HG02885 (cell line): ENCODE measurements around the gene KDM8.

Experiments used
- ATAC-seq: cut with Tn5 transposase; IDR thresholded peaks from one replicate; pipeline ENCODE4 v1.9.1; 2021; ENCODE audit warnings: mild to moderate bottlenecking; ENCODE audit not compliant: unreplicated experiment, poor library complexity

Gene KDM8

DNA sequence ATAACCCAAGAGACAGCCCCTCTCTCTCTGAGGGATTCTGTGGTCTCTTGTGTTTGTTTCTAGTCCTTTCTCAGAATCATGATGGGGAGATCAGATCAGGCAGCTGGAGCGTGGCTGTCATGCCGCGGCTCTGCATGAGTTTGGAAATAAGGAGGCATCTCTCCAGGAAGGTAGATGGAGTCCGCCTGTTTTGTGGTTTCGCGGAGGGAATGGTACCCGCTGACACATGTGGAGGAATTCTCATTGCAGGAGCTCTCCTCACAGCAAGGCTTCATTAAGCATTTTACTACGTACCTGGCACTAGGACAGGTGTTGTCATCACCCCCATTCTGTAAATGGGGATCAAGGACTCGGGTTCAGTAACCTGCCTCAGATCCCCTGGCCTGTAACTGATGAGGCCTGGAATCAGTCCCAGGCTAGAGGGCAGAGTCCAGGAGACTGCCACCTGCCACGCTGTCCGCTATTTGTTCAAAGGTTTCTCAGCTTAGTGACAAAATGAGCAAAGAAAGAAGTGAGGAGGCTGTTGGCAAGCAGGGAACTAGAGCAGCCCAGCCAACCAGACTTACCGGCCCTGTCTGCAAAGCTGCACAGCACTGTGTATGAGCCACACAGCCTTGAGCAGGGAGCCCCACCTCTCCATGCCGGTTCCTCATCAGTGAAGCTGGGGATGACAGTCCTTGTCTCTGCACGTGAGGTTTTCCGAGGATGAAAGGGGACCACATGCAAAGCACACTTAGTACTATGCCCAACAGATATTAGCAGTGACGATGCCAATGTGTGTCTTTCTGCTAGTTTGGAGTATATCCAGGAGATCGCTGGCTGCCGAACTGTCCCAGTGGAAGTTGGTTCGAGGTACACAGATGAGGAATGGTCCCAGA is 11.0 kb downstream of the KDM8 start:
- no peak for ATAC-seq

DNA sequence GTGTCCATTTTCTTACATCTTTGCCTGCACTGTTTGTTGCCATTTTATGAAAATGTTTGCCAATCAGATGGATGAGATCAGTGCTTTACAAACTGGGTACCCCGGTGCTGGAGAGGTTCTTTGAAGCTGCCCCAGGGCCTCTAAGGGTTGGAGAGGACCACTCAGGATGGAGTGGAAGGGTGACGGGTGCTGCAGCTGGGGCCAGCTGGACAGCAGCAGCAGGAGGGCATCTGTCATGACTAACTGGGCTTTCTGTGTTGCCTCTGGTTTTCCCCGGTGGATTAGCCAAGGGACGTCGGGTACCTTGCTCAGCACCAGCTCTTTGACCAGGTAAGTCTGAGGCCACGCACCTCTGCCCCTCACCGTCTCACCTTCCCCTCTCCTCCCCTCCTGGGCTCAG is 12.3 kb downstream of the KDM8 start:
- ATAC-seq: no peak

DNA sequence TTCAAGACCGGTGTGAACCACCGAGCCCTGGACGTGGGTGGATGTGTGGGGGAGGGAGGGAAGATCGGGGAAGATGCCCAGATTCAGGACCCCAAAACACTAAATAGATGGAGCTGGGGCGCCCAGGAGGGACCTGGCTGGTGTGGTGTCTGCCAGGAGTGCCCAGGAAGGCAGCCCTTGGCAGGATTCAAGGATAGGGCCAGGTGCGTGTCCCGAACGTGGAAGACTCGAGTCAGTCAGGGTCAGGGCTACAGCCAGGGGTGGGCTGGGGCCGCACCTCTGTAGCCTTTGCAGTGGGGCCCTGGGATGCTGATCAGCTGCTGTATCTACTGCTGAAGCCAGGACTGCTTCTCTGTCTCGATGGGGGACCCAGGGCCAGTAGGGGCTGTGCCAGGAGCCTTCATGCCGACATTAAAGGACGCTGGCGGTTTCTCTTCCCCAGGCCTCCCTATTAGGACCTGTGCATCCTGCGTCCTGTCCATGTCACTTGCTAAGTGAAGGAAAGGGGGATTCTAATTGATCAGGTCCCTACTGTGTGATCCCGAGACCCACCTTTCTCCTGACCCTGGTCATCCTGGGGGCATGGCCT is 13.1 kb downstream of the KDM8 start:
- no peak for ATAC-seq

DNA sequence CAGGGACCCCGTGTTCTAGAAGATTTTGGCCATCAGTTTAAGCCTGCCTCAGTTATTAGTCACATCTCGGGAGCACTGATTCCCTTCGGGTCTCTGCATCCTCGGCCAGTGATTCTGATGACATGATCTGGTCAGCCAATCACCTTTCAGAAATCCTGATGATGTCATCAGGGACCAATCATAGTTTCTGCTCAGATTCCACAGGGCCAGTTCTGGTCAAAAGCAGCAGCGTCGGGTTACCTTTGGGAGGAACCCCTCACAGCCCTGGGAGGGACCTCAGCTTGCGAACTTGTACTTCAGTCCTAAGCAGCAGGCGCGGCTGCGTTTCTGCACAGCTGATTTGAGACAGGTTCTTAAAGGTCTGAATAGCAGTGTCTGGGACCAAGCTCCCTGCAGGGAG is 13.9 kb downstream of the KDM8 start:
- ATAC-seq: no peak

DNA sequence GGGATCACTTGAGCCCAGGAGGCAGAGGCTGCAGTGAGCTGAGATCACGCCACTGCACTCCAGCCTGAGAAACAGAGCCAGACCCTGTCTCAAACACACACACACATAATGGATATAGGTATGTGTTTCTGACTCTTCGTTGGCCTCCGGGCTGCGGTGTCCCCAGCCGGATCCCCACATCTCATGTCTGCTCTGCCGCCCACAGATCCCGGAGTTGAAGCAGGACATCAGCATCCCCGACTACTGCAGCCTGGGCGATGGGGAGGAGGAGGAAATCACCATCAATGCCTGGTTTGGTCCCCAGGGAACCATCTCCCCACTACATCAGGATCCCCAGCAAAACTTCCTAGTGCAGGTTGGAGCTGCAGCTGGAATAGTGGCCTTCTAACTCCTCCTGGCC is 15.4 kb downstream of the KDM8 start:
- ATAC-seq: no peak

DNA sequence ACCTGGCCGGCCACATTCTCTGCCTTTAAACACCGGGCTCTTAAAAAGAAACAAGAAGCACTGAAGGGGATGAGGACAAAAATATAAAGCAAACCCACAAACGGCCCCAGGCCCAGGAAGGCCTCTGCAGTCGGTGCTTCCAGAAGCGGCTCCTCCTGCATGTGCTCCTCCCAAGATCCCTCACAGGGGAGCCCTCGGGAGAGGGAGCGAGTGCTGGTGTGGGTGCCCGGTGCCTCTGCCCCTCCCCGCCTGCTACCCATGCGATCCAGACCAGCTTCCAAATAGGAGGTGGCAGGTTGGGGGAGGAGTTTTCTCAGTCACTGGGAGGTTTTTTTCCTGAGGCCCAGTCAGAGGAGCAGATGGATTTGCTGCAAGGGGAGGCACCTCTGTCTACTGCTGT is 15.8 kb downstream of the KDM8 start:
- no peak for ATAC-seq

DNA sequence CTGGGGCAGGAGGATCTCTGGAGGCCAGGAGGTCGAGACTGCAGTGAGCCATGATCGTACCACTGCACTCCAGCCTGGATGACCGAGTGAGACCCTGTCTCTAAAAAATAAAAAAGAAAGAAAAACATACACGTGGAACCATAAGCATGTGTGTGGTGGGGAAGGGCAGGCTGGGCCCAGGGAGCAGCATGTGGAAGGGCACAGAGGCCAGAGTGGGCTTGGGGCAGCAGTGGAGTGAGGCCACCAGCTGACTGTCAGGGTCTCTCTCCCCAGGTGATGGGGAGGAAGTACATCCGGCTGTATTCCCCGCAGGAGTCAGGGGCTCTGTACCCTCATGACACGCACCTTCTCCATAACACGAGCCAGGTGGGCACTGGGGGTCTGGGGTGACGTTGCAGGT is 16.8 kb downstream of the KDM8 start:
- ATAC-seq: no peak

DNA sequence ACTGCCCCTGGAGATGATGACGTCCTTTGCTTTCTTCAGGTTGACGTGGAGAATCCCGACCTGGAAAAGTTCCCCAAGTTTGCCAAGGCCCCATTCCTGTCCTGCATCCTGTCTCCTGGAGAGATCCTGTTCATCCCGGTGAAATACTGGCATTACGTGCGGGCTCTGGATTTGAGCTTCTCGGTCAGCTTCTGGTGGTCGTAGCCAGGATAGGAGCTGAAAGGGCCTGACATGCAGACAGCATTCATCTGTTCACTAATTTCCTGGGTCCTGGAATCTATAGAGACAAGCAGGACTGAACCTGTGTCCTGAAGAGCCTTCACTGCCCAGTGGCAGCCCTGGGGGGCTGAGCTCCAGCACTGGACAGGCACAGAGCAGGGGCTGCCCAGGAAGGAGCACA is 17.2 kb downstream of the KDM8 start:
- ATAC-seq: no peak

DNA sequence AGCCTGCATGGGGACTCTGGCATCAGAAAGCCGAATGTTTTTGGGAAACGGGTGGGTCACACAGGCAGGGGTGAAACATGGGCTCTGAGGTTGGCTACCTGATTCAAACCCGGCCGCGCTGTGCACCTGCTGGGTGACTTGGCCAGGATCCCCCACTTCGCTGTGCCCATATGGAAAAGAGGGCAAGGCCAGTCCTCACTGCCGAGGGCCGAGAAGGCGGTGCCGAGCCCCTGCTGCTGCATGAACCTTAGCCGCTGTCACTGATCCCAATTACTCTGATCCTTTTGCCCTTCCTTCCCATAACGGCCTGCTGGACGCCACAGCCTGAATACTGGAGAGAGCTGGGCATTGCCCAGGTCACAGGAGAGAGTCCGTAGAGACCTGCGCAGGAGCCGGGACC is 17.7 kb downstream of the KDM8 start:
- no peak for ATAC-seq

DNA sequence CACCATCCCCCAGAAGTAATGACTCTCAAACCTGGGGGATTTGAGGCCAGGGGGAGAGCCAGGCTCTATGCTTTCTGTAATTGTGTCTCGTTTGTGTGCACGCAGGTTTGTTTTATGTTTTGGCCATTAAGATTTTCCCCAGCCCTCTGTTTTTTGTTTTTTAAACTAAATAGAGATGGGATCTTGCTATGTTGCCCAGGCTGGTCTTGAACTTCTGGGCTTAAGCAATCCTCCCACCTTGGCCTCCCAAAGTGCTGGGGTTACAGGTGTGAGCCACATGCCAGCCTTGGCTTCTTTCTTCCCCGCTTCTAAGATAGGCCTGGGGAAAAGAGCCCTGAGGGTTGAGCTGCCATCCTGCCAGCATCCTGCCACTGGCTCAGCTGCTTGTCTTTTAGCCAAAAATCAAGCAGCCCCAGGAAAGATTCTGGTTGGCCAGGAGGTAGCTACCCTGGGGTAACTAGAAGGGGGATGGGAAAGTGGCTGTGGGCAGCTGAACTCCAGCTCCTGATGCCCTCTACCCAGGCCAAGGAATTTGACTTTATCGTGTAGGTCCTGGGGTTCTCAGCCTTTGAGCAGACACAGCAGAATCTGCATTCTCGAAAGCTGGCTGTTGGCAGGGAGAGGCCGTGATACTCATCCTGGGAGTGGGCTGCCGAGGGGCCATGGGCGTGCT is 18.4 kb downstream of the KDM8 start:
- ATAC-seq: no peak

DNA sequence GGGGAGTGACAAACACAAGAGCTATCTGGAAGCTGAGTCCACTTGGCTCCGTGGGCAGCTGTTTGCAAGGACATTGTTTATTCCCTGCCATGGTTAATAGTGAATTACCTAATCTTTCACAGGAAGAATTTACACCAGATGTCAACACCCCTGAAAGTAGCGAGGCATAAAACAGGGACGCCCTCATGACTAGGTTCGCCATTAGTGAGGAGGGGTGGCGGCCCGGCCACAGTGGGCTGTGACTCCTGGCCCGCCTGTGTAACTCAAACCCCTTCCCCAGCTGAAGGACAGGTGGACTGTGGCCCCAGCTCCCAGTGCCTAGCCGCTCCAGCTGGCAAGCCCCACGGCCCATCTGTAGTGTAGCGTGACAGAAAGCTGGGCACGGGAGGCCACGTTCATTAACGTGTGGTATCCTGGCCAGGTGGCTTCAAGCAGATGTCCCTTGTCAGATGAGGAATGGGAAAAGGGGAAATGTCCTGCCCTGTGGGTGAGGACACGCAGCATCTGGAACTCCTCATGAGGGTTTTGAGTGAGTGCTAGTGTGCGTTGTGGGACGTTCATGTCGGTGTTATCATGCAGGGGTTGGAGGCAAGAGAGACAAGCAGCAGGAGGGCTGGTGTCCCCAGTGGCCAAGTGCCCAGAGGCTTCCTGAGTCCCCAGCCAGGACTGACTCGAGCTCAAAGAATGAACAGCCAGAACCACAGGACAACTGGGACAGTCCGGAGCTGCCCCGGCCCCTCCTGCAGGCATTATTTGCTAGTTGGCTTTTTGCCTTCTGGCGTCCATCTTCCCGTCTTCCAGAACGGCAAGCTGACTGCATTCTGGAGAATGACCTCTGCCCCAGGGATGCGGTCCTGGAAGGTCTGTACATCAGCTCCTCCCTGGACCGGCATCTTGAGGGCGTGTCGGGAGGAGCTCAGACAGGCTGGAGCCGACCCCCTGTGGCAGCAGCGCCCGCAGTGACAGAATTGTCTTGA is 19.2 kb downstream of the KDM8 start:
- no peak for ATAC-seq

DNA sequence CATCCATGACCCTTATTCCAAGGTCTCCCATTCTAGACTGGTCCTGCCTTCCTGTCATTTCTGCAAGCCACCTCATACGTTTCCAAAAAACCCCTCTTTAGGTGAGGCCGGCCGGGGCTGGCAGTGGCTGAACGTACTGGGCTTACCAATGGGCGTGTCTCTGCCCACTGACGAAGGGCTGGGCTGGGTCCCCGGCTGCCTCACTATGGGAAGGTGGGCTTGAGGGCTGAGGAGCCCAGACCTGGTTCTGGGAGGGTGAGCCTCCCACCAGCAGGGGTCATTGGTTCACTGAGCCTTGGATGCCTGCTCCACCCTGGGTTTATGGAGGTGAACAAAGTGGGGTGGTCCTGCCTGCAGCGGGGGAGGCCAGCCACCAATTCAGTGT is 19.9 kb downstream of the KDM8 start:
- no peak for ATAC-seq

DNA sequence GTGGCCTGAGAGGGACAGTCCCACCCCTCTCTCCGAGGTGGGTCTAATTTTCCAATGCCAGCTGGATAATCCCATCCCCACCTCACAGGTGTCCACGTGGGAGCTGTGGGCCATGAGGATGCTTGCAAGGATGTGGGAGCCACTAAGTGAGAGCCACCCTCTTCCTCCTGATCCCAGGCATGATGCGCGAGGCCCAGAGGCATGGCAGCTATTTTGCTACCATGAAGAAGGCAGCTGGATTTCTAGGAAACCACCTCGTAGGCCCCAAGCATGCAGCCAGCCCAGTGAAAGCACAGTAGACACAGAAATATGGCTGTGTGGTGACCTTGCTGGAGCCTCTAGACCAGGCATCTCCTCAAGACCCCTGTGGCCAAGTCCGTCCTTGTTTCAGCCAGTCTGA is 20.4 kb downstream of the KDM8 start:
- no peak for ATAC-seq

DNA sequence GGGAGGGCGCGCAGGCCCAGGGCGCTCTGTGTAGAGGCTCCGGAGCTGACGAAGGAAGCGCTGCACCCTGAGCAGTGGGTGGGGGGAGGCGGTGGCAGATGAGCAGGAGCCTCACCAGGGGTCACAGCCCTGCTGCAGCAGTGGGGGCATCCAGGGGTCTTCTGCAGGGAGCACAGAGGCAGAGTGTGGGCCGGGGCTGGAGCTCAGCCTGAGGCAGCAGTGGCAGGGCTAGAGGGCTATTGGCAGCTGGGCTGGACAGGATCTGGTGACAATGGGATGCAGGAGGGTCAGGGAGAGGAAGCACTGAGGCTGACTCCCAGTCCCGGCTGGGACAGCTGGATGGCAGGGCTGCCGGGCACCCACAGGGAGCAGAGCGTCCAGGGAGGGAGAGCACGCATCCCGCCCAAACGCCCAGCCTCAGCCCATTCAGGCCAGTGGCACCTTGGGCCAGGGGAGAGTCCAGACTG is 21.0 kb downstream of the KDM8 start:
- no peak for ATAC-seq

DNA sequence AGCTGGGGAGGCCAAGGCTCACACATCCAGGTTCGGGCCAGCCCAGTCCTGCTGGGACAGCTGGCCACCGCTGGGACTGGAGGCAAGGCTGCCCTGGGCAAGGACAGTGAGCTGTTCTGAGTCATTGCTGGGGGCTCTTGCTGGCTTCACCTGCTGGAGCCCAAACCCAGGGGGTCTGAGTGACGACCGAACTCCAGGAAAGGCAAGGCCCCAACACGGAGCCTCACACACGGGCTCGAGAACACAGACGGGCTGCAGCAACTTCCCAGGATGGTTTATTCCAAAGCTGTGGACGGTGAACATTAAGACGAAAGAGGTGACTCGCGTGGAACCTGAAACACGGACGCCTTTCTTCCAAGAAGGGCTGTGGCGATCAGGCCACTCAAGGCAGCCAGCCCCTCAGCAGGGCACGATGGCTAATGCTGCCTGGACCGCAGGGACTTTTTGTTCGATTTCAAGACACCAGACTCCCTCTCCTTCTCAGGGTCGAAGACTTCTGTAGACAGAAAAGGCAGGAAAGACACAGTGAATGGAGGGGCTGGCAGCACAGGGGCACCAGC is 21.5 kb downstream of the KDM8 start:
- ATAC-seq: no peak

DNA sequence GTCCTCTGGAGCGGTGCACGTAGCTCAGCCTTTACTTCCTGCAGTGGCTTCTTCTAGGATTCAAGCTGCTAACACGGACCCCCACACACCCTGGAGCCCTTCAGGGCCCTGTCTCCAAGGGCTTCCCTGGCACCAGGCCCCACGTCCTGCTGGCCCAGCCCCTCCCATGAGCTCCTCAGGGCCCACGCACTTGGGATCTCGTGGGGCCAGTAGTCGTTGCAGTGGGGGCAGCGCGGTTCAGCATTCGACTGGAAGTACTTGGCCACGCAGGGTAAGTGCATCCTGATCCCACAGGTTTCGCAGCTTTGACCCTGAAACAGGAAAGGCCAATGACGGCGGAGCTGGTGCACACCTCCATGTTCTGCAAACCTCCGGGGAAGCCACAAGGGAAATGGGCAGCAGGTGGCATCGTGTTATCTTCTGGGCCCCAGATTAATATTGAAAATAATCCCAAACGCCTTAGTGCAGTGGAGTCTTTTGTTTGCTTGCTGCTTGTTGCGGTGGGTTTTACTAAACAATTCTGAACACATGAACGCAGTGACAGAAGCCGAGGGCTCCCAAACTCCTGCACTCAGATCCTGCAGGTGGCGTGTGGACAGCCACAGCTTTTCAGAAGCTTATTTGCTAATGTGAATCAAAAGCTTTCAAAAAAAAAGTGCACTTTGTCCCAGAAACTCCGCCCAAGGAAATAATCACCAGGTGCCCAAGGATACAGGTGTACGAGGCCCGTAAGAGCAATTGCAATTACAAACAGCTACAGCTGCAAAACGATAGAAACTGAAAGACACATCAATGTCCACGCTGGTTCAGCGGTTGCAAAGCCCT is 22.4 kb downstream of the KDM8 start:
- ATAC-seq: no peak

DNA sequence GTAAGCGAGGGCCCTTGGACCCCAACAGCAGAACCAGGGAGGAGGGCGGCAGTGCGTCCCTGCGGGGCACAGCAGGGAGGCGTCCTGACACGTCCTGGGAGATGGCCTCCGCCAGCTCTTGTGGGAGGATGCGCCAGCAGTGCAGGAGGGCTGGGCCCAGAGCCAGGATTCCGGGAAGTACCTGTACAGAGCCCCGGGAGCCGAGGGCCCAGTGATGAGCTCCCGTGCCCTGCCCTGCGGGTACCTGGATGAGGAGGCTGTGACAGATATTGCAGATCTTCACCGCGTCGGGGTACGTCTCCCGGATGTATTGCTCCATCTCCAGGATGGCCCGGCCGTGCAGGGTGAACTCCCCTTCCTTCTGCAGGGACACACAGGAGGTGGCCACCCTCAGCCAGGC is 23.1 kb downstream of the KDM8 start:
- no peak for ATAC-seq

DNA sequence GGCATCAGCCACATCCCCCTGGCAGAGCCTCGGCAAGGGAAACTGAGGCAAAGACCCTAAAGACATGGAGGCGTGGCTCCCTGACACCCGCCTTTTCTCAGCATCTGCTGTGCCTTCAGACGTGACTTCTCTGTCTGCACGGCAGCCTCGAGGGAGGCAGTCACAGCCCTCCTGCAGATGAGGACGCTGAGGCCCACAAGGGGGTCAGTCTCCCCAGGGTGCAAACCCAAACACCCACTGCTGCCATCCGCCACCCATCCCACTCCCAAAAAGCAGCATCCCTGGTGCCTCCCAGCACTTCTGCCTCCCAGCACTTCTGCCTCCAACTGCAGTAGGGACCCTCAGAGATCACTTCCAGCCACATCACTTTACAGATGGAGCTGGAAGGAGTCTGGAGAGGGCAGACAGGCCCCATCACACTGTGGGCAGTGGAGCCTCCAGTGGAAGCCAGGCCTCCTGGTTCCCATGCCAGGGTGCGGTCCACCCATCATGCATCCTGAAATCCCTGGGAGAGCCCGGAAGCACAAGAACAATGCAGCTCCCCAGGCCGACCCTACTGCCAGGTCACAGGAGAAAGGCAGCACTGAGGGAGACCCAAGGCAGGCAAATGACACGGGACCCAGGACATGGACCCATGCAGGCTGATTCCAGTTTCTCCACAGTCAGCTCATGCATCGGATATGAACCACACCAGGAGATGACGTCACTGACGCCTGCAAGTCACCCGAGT is 23.8 kb downstream of the KDM8 start:
- ATAC-seq: no peak

DNA sequence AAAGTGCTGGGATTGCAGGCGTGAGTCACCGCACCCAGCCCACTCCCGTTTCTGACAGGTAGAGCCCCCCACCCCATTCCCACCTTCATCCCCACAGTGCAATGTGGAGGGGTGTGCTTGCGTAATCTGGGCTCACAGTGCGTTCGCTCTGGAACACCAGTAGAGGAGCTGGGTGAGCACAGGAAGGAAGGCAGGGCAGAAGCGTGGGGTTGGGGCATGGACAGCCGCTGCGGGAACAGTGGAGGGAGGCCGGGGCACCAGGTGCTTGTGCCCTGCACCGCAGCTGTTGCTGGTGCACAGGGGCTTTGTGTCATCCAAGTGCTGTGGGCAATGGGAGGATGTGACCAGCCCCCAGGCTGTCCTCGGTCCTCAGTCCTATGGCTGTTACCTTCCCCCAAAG is 24.7 kb downstream of the KDM8 start:
- ATAC-seq: no peak
